HG03432 (cell line): ENCODE data around the gene PRR36.
"Not testable (repeated sequence)": the region's sequence is repeated elsewhere in the genome, so short reads cannot be mapped to it uniquely, and the experiment has no call there.

ENCODE experiments used
- ATAC-seq: cut with Tn5 transposase; IDR thresholded peaks from one replicate; pipeline ENCODE4 v1.9.1; 2021; ENCODE audit warnings: mild to moderate bottlenecking, moderate library complexity; ENCODE audit not compliant: unreplicated experiment

The PRR36 gene

DNA sequence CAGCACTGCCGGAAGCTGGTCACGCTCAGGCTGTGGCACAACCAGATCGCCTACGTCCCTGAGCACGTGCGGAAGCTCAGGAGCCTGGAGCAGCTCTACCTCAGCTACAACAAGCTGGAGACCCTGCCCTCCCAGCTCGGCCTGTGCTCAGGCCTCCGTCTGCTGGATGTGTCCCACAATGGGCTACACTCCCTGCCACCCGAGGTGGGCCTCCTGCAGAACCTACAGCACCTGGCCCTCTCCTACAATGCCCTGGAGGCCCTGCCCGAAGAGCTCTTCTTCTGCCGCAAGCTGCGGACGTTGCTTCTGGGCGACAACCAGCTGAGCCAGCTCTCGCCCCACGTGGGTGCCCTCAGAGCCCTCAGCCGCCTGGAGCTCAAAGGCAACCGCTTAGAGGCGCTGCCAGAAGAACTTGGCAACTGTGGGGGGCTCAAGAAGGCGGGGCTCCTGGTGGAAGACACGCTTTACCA lies 26.2 kb upstream of the PRR36 start:
- no peak for ATAC-seq

GRCh38 chr19:7899751-7900378 lies 25.7 kb upstream of the PRR36 start:
- no peak for ATAC-seq

- ATAC-seq, result no peak
Observed at GRCh38 chr19:7898967-7899366, 24.8 kb upstream of the PRR36 start.

DNA sequence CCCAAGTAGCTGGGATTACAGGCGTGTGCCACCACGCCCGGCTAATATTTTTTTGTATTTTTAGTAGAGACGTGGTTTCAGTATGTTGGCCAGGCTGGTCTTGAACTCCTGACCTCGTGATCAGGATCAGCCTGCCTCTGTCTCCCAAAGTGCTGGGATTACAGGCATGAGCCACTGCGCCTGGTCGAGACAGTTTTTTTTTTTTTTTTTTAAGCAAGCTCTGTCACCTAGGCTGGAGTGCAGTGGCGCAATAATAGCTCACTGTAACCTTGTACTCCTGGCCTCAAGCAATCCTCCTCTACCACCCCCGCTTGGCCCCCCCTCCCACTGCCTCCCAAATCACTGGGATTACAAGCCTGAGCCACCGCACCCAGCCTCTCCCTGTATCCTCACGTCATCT lies 23.1 kb upstream of the PRR36 start:
- no peak for ATAC-seq

DNA sequence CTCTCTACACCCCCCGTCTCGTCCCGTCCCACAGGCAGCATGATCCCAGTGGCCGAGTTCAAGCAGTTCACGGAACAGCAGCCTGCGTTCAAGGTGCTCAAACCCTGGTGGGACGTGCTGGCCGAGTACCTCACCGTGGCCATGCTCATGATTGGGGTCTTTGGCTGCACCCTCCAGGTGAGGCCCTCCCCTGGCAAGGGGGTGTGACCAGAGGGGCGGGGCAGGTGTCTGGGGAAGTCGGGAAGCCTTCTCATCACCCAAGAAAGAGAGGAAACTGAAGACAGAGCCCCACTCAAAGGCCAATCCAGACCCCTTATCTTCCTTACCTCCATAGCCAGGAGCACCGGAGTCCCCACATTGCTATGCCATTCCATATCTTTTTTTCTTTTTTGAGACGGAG lies 21.4 kb upstream of the PRR36 start:
- ATAC-seq, result no peak

DNA sequence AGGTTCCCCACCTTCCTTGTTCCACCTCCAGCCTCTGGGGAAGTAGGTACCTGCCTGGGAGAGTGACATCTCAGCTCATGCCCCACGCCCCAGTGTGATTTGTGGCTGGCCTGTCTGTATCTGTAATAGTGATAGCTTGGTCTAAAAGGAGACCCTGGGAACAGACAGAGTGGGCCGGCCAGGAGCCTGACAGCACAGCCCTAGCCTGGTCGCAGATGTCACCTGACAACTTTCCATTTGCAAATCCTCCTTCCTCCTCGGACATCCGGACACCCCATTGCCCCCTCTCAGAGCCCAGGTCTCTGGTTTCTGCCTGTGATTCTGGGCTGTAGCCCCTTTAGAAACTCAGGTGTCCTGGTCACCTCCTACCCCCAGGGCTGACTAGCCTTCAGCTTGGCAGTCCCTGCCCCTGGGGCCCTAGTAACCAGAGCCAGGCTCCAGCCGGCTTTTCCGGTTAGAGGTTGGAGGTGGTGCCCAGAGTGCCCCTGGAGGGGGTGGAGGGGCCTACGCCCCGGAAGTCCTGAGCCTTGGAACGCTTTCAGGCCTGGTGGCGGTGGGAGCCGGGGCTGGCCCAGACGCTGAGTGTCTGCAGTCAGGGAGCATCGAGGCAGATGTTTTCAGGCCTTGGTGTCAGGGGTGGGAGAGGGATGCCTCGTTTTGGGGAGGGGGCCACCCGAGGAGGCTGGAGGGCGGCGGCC lies 20.6 kb upstream of the PRR36 start:
- no peak for ATAC-seq

GRCh38 chr19:7893362-7894101 lies 19.3 kb upstream of the PRR36 start:
- not testable (repeated sequence) for ATAC-seq

DNA sequence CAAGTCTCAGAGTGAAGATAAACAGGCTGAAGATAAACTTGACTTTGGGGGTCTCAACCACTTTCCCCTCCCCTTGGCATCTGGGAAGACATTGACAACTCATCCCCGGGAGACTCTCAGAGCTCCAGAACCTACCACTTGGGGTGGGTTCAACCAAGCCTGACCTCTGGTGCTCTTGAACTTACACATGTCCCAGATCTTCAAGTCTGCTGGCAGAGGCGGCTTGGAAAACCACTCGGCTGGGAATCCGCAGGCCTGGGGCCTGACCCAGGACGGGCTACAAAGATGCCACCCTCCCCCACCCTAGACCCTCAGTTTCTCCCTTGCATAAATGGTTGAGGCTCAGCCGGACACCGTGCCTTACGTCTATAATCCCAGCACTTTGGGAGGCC lies 14.6 kb upstream of the PRR36 start:
- no peak for ATAC-seq

DNA sequence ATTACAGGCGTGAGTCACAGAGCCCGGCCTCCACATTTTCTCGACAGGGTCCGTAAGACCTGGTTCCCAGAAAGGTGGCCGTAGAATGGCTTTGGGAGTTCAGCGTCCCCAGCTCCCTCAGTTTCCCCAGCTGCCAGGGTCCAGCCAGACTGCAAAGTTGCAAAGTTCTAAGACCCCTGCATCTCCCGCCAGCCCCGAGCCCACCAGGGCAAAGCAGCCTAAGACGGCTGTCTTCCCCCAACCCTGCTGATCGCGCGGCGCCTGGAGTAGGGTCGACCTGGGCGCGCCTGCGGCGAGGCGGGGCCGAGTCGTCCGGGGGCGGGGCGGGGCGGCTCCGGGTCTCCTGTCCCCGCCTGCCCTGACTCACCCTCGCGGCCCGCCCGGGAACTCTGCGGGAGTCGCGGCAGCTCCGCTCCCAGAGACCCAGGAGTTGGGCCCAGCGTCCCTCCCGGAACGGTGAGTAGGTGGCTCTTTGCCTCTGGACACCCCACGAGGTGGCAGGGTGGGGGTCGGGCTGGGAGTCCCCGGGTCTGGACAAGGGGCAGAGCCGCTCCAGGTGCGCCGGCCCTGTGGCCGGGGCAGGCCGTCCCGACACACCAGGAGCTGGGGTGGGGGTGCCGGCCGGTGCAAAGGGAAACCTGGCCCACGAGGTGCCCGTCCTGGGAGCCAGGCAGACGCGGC lies 14.1 kb upstream of the PRR36 start, which contains the start of gene LRRC8E:
Gene LRRC8E (plus strand): TSS at position 366 of the 681 bp plus-strand sequence. CDS start 7,094 bp downstream, outside the sequence.
- ATAC-seq, result no peak

- ATAC-seq, result no peak
Observed at GRCh38 chr19:7887408-7888144, 13.4 kb upstream of the PRR36 start.

- ATAC-seq, result no peak
Observed at GRCh38 chr19:7885818-7886217, 11.6 kb upstream of the PRR36 start.

DNA sequence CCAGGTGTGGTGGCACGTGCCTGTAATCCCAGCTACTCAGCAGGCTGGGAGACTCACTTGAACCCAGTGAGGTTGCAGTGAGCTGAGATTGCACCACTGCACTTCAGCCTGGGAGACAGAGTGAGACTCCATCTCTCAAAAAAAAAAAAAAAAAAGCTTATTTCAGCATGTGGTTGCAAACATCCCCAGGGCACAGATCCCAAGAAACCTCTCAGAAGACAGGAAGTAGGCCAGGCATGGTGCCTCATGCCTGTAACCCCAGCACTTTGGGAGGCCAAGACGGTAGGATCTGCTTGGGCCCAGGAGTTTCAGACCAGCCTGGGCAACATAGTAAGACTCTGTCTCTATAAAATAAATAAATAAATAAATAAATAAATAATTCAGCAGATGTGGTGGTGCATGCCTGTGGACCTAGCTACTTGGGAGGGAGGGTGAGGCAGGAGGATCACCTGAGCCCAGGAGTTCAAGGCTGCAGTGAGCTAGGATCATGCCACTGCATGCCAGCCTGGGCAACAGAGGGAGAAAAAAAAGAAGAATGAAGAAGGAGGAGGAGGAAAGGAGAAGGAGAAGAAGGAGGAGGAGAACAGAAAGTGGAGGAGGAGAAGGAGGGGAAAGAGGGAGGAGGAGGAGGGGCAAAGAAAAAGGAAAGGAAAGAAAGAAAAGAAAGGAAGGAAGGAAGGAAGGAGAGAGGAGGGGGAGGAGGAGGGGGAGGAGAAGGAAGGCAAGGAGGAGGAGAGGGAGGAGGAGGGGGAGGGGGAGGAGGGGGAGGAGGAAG lies 9.8 kb upstream of the PRR36 start:
- no peak for ATAC-seq

DNA sequence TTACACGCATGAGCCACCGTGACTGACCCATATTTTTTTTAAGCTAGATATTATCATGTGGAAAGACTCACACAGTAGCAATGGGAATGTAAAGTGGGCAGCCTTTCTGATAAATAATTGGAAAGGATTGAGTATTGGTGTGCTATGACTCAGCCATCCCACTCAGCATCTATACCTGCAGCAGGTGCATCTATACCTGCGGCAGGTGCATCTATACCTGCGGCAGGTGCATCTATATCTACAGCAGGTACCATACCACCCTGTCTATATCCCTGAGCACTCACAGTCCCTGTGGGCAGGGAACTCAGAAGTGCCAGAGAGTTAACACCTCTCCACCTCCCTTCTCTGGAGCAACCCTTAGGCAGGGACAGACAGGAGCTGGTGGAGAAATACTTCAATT lies 8.9 kb upstream of the PRR36 start:
- no peak for ATAC-seq

DNA sequence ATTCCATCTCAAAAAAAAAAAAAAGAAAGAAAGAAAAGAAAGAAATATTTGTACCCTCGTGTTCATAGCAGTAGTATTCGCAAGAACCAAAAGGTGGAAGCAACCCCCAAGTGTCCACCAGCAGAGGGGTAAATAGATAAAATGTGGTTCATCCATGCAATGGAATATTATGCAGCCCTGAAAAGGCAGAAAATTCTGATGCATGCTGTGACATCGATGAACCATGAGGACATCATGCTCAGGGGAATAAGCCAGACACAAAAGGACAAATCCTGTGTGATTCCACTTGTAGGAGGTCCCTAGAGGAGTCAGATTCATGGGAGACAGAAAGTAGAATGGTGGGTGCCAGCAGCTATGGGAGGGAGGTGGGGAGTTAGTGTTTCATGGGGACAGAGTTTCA lies 7.7 kb upstream of the PRR36 start:
- ATAC-seq, result no peak

GRCh38 chr19:7879836-7880235 lies 5.6 kb upstream of the PRR36 start:
- ATAC-seq, result no peak

DNA sequence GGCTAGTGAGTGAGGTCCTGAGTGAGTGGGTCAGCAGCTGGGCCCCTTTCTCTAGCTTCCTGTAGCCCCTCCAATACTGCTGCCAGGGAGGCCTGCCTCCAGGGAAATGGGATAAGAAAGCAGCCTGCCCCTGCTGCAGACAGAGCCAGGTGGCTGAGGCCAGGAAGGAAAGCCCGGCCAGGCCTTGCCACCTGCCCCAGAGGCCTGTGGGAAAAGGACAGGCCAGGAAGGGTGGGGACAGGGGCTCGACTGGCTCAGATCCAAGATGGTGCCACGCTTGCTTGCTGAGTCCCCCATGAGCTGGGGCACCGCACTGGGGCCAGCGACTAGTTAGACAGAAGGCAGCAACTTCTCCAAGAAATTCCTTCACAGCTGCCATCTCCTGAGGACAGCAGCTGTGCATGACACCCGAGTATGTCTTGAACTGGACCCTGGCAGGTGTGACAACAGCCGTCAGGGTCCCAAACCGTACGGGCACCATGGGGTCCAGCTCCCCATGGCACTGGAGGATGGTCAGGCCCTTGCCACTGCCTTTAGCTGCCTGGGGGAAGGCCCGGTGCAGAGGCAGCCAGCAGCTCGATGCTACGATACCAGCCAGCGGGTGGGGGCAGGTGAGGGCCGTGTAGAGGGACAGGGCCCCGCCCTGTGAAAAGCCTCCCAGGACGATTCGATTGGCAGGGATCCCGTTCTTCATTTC lies 5.1 kb upstream of the PRR36 start:
- ATAC-seq, result no peak

DNA sequence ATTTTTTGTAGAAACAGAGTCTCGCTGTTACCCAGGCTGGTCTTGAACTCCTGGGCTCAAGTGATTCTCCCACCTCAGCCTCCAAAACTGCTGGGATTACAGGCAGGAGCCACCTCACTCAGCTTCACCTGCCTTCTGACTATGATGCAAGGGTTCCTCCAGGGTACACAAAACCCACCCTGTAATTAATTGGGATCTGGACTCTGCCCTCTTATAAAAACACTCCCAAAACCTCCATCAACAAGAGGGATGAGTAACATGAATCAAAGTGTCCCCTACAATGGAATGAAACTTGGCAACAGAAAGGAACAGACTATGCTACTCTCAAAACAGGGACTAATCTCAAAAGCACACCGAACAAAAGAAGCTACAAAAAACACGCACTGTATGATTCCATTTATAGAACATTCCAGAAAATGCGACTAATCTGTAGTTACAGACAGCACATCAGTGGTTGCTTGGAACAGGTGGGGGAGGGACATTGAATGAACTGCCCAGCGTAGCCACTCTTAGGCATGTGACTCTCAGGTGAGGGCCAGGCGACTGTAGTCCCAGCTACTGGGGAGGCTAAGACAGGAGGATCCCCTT lies 3.2 kb upstream of the PRR36 start:
- ATAC-seq, result no peak

GRCh38 chr19:7874897-7875273 lies 695 bp upstream of the PRR36 start:
- no peak for ATAC-seq
